Tibial nerve (tissue), 4 donors: ENCODE results near the gene EGF.

ENCODE experiments used
- EP300 ChIP-seq, 2 donors: sonication (generic); formaldehyde crosslinking; IDR thresholded peaks; one replicate each; pipeline ENCODE4 v1.6.1; 2017; ENCODE audit warnings: antibody characterized with exemption in 2 of 2, mild to moderate bottlenecking in 1 of 2
- POLR2A ChIP-seq, 2 donors: fragments of 450-650 bp; IDR thresholded peaks; one replicate each; pipeline ENCODE4 v1.6.1; 2017; ENCODE audit warnings: antibody characterized with exemption in 2 of 2, mild to moderate bottlenecking in 2 of 2, moderate library complexity in 2 of 2
- TF ChIP-seq, protein P1 (sequence below), 5 experiments: fragments of 200-600 bp in 3 of 5; fragments of 450-650 bp in 2 of 5; sonication (generic) in 3 of 5; IDR thresholded peaks; one replicate each; pipeline ENCODE4 v1.5.1; 2016 to 2019; ENCODE audit warnings: antibody characterized with exemption in 5 of 5, mild to moderate bottlenecking in 3 of 5, moderate library complexity in 2 of 5

DNA sequence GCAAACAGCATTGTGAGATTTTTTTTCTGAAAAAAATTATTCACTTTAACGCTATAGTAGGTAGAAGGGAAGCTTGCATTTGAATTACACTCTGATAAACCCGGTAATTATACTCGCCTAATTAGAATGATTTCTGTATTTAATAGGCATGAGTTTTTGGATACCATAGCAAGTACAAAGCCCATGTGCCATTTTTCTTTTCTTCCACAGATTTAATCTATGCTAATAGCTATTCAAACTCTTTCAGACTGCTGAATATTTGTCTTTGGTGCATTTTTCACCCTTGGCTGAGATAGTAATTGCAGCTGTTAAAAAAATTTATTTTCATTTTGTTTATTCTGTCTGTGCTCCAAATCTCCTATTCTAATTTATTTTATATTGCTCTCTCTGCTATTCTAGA is 113.0 kb downstream of the EGF start:
- TF ChIP-seq, protein P1, sequence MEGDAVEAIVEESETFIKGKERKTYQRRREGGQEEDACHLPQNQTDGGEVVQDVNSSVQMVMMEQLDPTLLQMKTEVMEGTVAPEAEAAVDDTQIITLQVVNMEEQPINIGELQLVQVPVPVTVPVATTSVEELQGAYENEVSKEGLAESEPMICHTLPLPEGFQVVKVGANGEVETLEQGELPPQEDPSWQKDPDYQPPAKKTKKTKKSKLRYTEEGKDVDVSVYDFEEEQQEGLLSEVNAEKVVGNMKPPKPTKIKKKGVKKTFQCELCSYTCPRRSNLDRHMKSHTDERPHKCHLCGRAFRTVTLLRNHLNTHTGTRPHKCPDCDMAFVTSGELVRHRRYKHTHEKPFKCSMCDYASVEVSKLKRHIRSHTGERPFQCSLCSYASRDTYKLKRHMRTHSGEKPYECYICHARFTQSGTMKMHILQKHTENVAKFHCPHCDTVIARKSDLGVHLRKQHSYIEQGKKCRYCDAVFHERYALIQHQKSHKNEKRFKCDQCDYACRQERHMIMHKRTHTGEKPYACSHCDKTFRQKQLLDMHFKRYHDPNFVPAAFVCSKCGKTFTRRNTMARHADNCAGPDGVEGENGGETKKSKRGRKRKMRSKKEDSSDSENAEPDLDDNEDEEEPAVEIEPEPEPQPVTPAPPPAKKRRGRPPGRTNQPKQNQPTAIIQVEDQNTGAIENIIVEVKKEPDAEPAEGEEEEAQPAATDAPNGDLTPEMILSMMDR (IDR thresholded peaks at IDR 0.05): no peak
- no peak for TF ChIP-seq EP300 (IDR thresholded peaks at IDR 0.05)
- no peak for TF ChIP-seq POLR2A (IDR thresholded peaks at IDR 0.05)
